Tibial artery (tissue), 4 donors: ENCODE data around the gene TNC.

Experiments
- DNase-seq, 2 donors: peaks; one replicate each; pipeline ENCODE4 v3.0.0-alpha.2; 2019
- H3K27ac ChIP-seq, 2 donors: fragments of 200-600 bp; sonication (generic) in 1 of 2; 1 replicate in 1 of 2; 2 replicates in 1 of 2; pipeline ENCODE4 v1.5.1; 2018 to 2019; ENCODE audit warnings: mild to moderate bottlenecking in 1 of 2
- H3K27me3 ChIP-seq, 2 donors: fragments of 200-600 bp; sonication (generic) in 1 of 2; one replicate each; pipeline versions ENCODE4 v1.5.1 to v1.6.0; 2016 to 2019
- H3K36me3 ChIP-seq, 3 donors: fragments of 200-600 bp; sonication (generic) in 2 of 3; one replicate each; pipeline ENCODE4 v1.5.1; 2016 to 2019; ENCODE audit warnings: mild to moderate bottlenecking in 2 of 3
- H3K4me1 ChIP-seq, 4 donors: fragments of 200-600 bp; sonication (generic) in 2 of 4; 1 replicate in 3 of 4; 2 replicates in 1 of 4; pipeline ENCODE4 v1.5.1; 2016 to 2019
- H3K4me3 ChIP-seq, 2 donors: fragments of 200-600 bp; sonication (generic) in 1 of 2; 1 replicate in 1 of 2; 2 replicates in 1 of 2; pipeline ENCODE4 v1.5.1; 2018 to 2019; ENCODE audit warnings: mild to moderate bottlenecking in 2 of 2
- H3K9me3 ChIP-seq, 3 donors: fragments of 200-600 bp; sonication (generic) in 1 of 3; one replicate each; pipeline ENCODE4 v1.5.1; 2016 to 2019
- CTCF ChIP-seq, 2 experiments: fragments of 200-600 bp in 1 of 2; fragments of 450-650 bp in 1 of 2; IDR thresholded peaks; one replicate each; pipeline ENCODE4 v1.5.1; 2017 to 2019; ENCODE audit warnings: antibody characterized with exemption in 2 of 2, mild to moderate bottlenecking in 1 of 2, moderate library complexity in 1 of 2
- intact Hi-C: fragments of 100-400 bp; cut with DNase I; formaldehyde crosslinking; loops from one replicate; pipeline ENCODE4 v1.15.0; 2023; ENCODE audit warnings: low total_unique reads

Gene TNC

GRCh38 chr9:115152281-115152820 is 34.4 kb upstream of the TNC start:
- no peak for DNase-seq
- TF ChIP-seq CTCF (IDR thresholded peaks at IDR 0.05) = no peak

DNA sequence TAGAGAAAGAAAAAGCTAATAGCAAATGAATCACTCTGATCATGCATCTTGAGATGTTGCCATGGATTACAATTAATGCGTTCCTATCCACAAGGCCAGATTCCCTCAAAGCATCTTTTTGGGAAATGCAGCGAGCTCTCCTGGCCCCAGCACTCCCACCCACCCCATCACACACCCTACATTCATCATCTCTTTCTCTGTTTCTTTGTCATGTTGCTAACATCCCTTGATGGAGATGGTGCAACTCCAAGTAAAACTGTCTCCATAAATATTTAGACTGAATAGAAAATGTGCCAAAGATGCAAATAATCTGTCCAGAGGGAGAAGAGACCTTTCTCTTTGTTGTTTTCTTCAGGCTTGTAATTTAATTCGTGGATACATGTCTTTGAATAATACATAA is 30.8 kb upstream of the TNC start:
- no peak for TF ChIP-seq CTCF (IDR thresholded peaks at IDR 0.05)
- Histone ChIP-seq H3K4me1 (peaks cover 0 to 40% (median 5%) of the 10 kb centered on the region in 4 donors), H3K9me3 (no peaks in the 10 kb centered on the region), H3K4me3 (no peak overlapping the region), H3K27me3 (no peaks in the 10 kb centered on the region), H3K36me3 (no peaks in the 10 kb centered on the region), H3K27ac (peak overlapping the region in 1 of 2 donors; percentile 67)
- intact Hi-C loops = loop anchor here (10.0 kb wide), 1 partner anchor 104 kb away; no protein-coding TSS in a partner anchor
- DNase-seq = no peak

More at GRCh38 chr9:115152281-115152820, 34.4 kb upstream of the TNC start:
- Histone ChIP-seq H3K27me3 (no peaks in the 10 kb centered on the region), H3K4me1 (peaks cover 0 to 34% (median 5%) of the 10 kb centered on the region in 4 donors), H3K9me3 (no peaks in the 10 kb centered on the region), H3K27ac (no peak overlapping the region), H3K36me3 (no peaks in the 10 kb centered on the region), H3K4me3 (no peak overlapping the region)
- intact Hi-C loops = no loop called here

DNA sequence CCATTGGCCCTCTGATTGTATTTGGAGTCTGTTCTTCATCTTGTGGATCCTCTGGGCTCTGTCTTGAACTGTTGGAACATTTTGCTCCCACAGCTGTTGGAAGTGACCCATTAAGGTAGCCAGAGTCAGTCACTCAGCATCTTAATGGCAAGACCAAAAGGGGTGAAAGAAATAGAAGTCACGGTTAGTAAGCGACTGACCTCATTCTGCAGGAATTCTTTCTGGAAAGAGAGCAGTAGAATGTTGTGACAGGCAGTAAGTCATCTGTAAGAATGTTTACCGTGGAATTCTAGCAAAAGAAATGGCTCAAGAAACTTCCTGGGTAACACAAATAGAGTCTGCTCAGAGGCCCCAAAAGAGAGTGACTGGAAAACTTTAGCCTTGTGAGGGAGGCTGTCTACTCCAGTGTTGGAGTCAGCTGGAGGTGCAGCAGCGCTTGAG is 28.6 kb upstream of the TNC start:
- DNase-seq = peak in 1 of 2 donors; percentile 23
- no peak overlapping the region for H3K4me3 ChIP-seq
- H3K36me3 ChIP-seq = no peaks in the 10 kb centered on the region
- intact Hi-C loops = loop anchor here (10.0 kb wide), 1 partner anchor 102 kb away; no protein-coding TSS in a partner anchor
- peak overlapping the region; percentile 64 to 67 for H3K27ac ChIP-seq
- peaks cover 0 to 40% (median 5%) of the 10 kb centered on the region in 4 donors for H3K4me1 ChIP-seq
- no peaks in the 10 kb centered on the region for H3K27me3 ChIP-seq
- TF ChIP-seq CTCF (IDR thresholded peaks at IDR 0.05) = no peak
- no peaks in the 10 kb centered on the region for H3K9me3 ChIP-seq

DNA sequence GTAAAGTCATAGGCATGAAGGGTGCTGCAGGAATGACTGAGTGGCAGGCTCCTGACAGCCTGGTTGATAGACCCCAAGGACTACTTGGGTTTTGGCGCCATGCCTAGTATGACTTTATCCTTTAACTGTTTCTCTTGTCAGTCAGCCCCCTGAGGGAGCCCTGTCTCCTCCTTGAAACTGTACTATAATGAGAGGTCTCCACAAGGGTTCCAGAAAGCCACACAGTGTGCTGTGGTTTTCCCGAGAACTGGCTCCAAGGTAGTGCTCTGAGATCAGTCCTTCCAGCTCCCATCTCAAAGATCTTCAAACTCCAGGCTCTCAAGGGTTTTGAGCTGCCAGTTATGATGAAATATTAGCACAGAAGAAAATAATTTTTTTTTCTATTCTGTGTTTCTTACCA is 26.7 kb upstream of the TNC start:
- no peak overlapping the region for H3K4me3 ChIP-seq
- H3K4me1 ChIP-seq = peaks cover 0 to 40% (median 5%) of the 10 kb centered on the region in 4 donors
- no peaks in the 10 kb centered on the region for H3K27me3 ChIP-seq
- TF ChIP-seq CTCF (IDR thresholded peaks at IDR 0.05) = no peak
- DNase-seq = peak in 1 of 2 donors; percentile 20
- intact Hi-C loops = loop anchor here (10.0 kb wide), 1 partner anchor 100 kb away; no protein-coding TSS in a partner anchor
- H3K27ac ChIP-seq = peak overlapping the region in 1 of 2 donors; percentile 30
- H3K9me3 ChIP-seq = no peaks in the 10 kb centered on the region
- no peaks in the 10 kb centered on the region for H3K36me3 ChIP-seq

DNA sequence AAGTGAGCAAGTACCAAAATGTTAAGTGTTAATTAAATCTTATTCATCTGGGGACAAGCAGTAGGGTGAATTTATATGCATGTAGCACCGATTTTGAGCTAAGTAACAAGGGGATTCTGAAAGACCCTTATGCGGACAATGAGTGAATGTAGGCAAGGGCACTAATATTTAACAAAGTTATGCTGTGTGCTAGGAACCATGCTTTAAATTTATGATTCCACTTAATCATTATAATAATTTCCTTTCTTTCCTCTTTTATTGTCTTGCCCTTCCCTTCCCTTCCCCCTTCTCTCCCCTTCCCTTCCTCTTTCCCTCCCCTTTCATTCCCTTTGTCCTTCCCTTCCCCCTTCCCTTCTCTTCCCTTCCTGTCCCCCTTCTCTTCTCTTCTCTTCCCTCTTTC is 25.7 kb upstream of the TNC start:
- Histone ChIP-seq H3K9me3 (no peaks in the 10 kb centered on the region), H3K4me1 (peaks cover 0 to 40% (median 5%) of the 10 kb centered on the region in 4 donors), H3K36me3 (no peaks in the 10 kb centered on the region), H3K27ac (no peak overlapping the region), H3K4me3 (no peak overlapping the region), H3K27me3 (no peaks in the 10 kb centered on the region)
- intact Hi-C loops = loop anchor here (10.0 kb wide), 1 partner anchor 99 kb away; no protein-coding TSS in a partner anchor
- DNase-seq = no peak
- no peak for TF ChIP-seq CTCF (IDR thresholded peaks at IDR 0.05)
